Natural killer cell (primary cell): ENCODE data around the gene P3H2. TPM values are rescaled to one million over a fixed set of nuclear protein-coding genes. Genes with fewer than 3 reads are reported as not detected.
"Not testable (repeated sequence)": the region's sequence is repeated elsewhere in the genome, so short reads cannot be mapped to it uniquely, and the experiment has no call there.

Experiments
- ATAC-seq, 3 donors: fragments of 150-1000 bp in 2 of 3; fragments of 200-7000 bp in 1 of 3; cut with Tn5 transposase; 1 replicate in 1 of 3; 2 replicates in 2 of 3; pipeline ENCODE4 v1.10.0; 2021; ENCODE audit warnings: mild to moderate bottlenecking in 2 of 3, moderate library complexity in 2 of 3
- DNase-seq, 2 donors: peaks; one replicate each; pipeline versions ENCODE4 v3.0.0 to v3.0.0-alpha.2; 2013 to 2021; ENCODE audit warnings: mixed read lengths in 1 of 2
- H3K27ac ChIP-seq: one replicate; pipeline ENCODE4 v1.5.1; 2013; ENCODE audit warnings: mild to moderate bottlenecking, low read length
- H3K27me3 ChIP-seq: one replicate; pipeline ENCODE4 v1.6.1; 2013; ENCODE audit warnings: low read length; ENCODE audit not compliant: control insufficient read depth, insufficient read depth
- H3K36me3 ChIP-seq: one replicate; pipeline ENCODE4 v1.6.1; 2013; ENCODE audit warnings: low read length; ENCODE audit not compliant: control insufficient read depth, insufficient read depth
- H3K4me1 ChIP-seq: one replicate; pipeline ENCODE4 v1.6.1; 2013; ENCODE audit warnings: low read length; ENCODE audit not compliant: control insufficient read depth, insufficient read depth
- H3K4me3 ChIP-seq: one replicate; pipeline ENCODE4 v1.5.1; 2013; ENCODE audit warnings: low read length
- H3K9me3 ChIP-seq: one replicate; pipeline ENCODE4 v1.6.1; 2013; ENCODE audit warnings: low read length; ENCODE audit not compliant: control insufficient read depth, insufficient read depth
- H3K27ac Mint-ChIP-seq, 2 donors: one replicate each; pipeline ENCODE4 v1.8.0; 2022; ENCODE audit warnings: mild to moderate bottlenecking in 2 of 2, mixed read lengths in 2 of 2, moderate library complexity in 1 of 2
- H3K27me3 Mint-ChIP-seq, 2 donors: one replicate each; pipeline ENCODE4 v1.8.0; 2022; ENCODE audit warnings: low read depth in 2 of 2, mixed read lengths in 2 of 2
- H3K36me3 Mint-ChIP-seq: one replicate; pipeline ENCODE4 v1.8.0; 2022; ENCODE audit warnings: mixed read lengths
- H3K4me1 Mint-ChIP-seq, 2 donors: one replicate each; pipeline ENCODE4 v1.8.0; 2022; ENCODE audit warnings: mixed read lengths in 2 of 2
- H3K4me3 Mint-ChIP-seq: one replicate; pipeline ENCODE4 v1.8.0; 2022; ENCODE audit warnings: mild to moderate bottlenecking, moderate library complexity, mixed read lengths
- H3K9me3 Mint-ChIP-seq, 2 donors: one replicate each; pipeline ENCODE4 v1.8.0; 2022; ENCODE audit warnings: mixed read lengths in 2 of 2
- CTCF ChIP-seq: fragments of 200-600 bp; IDR thresholded peaks from one replicate; pipeline ENCODE4 v1.8.0; 2022; ENCODE audit warnings: antibody characterized with exemption
- WGBS: methylation state at CpG from one replicate; pipeline ENCODE4 v1.1.7; 2013; ENCODE audit warnings: missing lambda C conversion rate; ENCODE audit not compliant: insufficient coverage; 5-methylcytosine and 5-hydroxymethylcytosine counted together
- intact Hi-C: fragments of 100-400 bp; cut with micrococcal nuclease; formaldehyde crosslinking; loops from one replicate; pipeline ENCODE4 v1.14.2; 2022
- total RNA-seq, 4 donors: library from RNA; stranded (reverse); fragments of 120-200 nt in 1 of 4; gene quantifications; one replicate each; pipeline versions ENCODE4 v1.2.3 to v1.2.4, GENCODE V29; 2013 to 2022

The P3H2 gene
- total RNA-seq, 3 donors from 2014 or later (not counting 1 experiment from before 2014, with no cell fraction given), result 0.43 to 1.0 (median 0.64) TPM

- H3K36me3 Mint-ChIP-seq, result no peaks in the 10 kb centered on the region
- H3K4me3 Mint-ChIP-seq, result no peak overlapping the region
- 42% methylated on average over 5 of the region's 6 CpGs for WGBS
- Histone ChIP-seq H3K27ac (no peak overlapping the region), H3K36me3 (no peaks in the 10 kb centered on the region), H3K27me3 (no peaks in the 10 kb centered on the region), H3K4me1 (no peaks in the 10 kb centered on the region), H3K4me3 (no peak overlapping the region), H3K9me3 (no peaks in the 10 kb centered on the region)
- intact Hi-C loops, result no loop called here
- H3K9me3 Mint-ChIP-seq, result peaks cover 0 to 6% of the 10 kb centered on the region in 2 donors
- H3K4me1 Mint-ChIP-seq, result no peaks in the 10 kb centered on the region
- no peak for TF ChIP-seq CTCF
- H3K27me3 Mint-ChIP-seq, result no peaks in the 10 kb centered on the region
- no peak for DNase-seq
- no peak for ATAC-seq
- H3K27ac Mint-ChIP-seq, result no peak overlapping the region
Measured at GRCh38 chr3:190073264-190074008, 47.3 kb downstream of the P3H2 start.

- Mint-ChIP-seq H3K4me1 (no peaks in the 10 kb centered on the region), H3K4me3 (no peak overlapping the region), H3K27ac (no peak overlapping the region), H3K36me3 (no peaks in the 10 kb centered on the region), H3K27me3 (no peaks in the 10 kb centered on the region), H3K9me3 (peaks cover 0 to 6% of the 10 kb centered on the region in 2 donors)
- ATAC-seq (no peak), DNase-seq (no peak)
- Histone ChIP-seq H3K36me3 (no peaks in the 10 kb centered on the region), H3K27ac (no peak overlapping the region), H3K4me3 (no peak overlapping the region), H3K4me1 (no peaks in the 10 kb centered on the region), H3K9me3 (no peaks in the 10 kb centered on the region), H3K27me3 (no peaks in the 10 kb centered on the region)
- WGBS, result no CpG with 5 or more reads among the region's 1 CpG
- TF ChIP-seq CTCF, result no peak
- intact Hi-C loops, result no loop called here
Measured at GRCh38 chr3:190072856-190073255, 47.8 kb downstream of the P3H2 start.

DNA sequence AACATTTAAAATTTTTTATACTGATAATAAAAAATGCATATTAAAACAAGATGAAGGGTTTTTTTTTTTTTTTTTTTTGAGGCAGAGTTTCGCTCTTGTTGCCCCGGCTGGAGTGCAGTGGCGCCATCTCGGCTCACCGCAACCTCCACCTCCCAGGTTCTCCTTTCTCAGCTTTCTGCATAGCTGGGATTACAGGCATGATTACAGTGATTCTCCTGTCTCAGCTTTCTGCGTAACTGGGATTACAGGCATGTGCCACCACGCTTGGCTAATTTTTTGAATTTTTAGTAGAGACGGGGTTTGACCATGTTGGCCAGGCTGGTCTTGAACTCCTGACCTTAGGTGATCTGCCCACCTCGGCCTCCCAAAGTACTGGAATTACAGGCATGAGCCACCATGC lies 48.8 kb downstream of the P3H2 start:
- H3K4me1 Mint-ChIP-seq, H3K36me3 ChIP-seq, H3K27ac ChIP-seq: not testable (repeated sequence)

GRCh38 chr3:190070622-190071347 lies 49.9 kb downstream of the P3H2 start:
- intact Hi-C loops, result no loop called here

More for the DNA sequence above, 48.8 kb downstream of the P3H2 start:
- H3K27ac Mint-ChIP-seq, H3K27me3 ChIP-seq, H3K36me3 Mint-ChIP-seq, H3K4me3 Mint-ChIP-seq, intact Hi-C loops, ATAC-seq, H3K4me3 ChIP-seq, DNase-seq, H3K9me3 ChIP-seq, H3K27me3 Mint-ChIP-seq, H3K9me3 Mint-ChIP-seq, H3K4me1 ChIP-seq: not testable (repeated sequence)
- 92% methylated on average over 9 of the region's 9 CpGs for WGBS

More at GRCh38 chr3:190070622-190071347, 49.9 kb downstream of the P3H2 start:
- no peaks in the 10 kb centered on the region for H3K27me3 ChIP-seq
- no peaks in the 10 kb centered on the region for H3K9me3 ChIP-seq
- WGBS, result 91% methylated on average over 3 of the region's 5 CpGs
- no peaks in the 10 kb centered on the region for H3K4me1 ChIP-seq
- no peak overlapping the region for H3K27ac Mint-ChIP-seq
- no peaks in the 10 kb centered on the region for H3K27me3 Mint-ChIP-seq
- H3K36me3 Mint-ChIP-seq, result no peaks in the 10 kb centered on the region
- no peak overlapping the region for H3K4me3 Mint-ChIP-seq
- H3K4me1 Mint-ChIP-seq, result no peaks in the 10 kb centered on the region
- H3K4me3 ChIP-seq, result no peak overlapping the region
- no peak overlapping the region for H3K27ac ChIP-seq
- ATAC-seq (no peak), DNase-seq (no peak)
- H3K9me3 Mint-ChIP-seq, result peaks cover 0 to 6% of the 10 kb centered on the region in 2 donors
- no peaks in the 10 kb centered on the region for H3K36me3 ChIP-seq
- no peak for TF ChIP-seq CTCF
